PFSK-1 (cell line): ENCODE data around the gene PRAMEF1.

Experiments
- FOXP2 ChIP-seq: optimal IDR thresholded peaks from 2 replicates; pipeline ENCODE3; 2011; ENCODE audit warnings: borderline replicate concordance, control low read depth, inconsistent platforms; ENCODE audit not compliant: insufficient read depth; ENCODE audit errors: extremely low read length, extremely low read depth
- POLR2AphosphoS5 ChIP-seq: IDR thresholded peaks from 2 replicates; pipeline ENCODE4 v1.6.1; 2012; ENCODE audit warnings: low read depth, mild to moderate bottlenecking, control low read depth, low read length, moderate library complexity
- REST ChIP-seq, 2 experiments: IDR thresholded peaks; 2 replicates each; pipeline versions ENCODE4 v1.6.1 to v1.8.0; 2011 to 2012; ENCODE audit warnings: low read depth in 2 of 2, low read length in 2 of 2, control low read depth in 1 of 2, inconsistent platforms in 1 of 2, mild to moderate bottlenecking in 1 of 2, moderate library complexity in 1 of 2; ENCODE audit not compliant: insufficient read depth in 1 of 2
- SIN3A ChIP-seq: IDR thresholded peaks from 2 replicates; pipeline ENCODE4 v1.6.1; 2012; ENCODE audit warnings: mild to moderate bottlenecking, low read length, moderate library complexity, borderline replicate concordance; ENCODE audit not compliant: insufficient read depth
- TAF1 ChIP-seq: IDR thresholded peaks from 2 replicates; pipeline ENCODE4 v1.6.1; 2012; ENCODE audit warnings: low read length, control low read depth, borderline replicate concordance; ENCODE audit not compliant: insufficient read depth

GRCh38 chr1:12769976-12770505 lies 21.2 kb upstream of the PRAMEF1 start:
- TF ChIP-seq TAF1 (no peak), POLR2AphosphoS5 (no peak), SIN3A (no peak), REST (IDR thresholded peaks at IDR 0.05; ENCODE audit: insufficient read depth in 1 of 2, low read depth in 2 of 2, low read length in 2 of 2) (no peak), FOXP2 (no peak)
